ENCODE data around the gene HILPDA.

The HILPDA gene

DNA sequence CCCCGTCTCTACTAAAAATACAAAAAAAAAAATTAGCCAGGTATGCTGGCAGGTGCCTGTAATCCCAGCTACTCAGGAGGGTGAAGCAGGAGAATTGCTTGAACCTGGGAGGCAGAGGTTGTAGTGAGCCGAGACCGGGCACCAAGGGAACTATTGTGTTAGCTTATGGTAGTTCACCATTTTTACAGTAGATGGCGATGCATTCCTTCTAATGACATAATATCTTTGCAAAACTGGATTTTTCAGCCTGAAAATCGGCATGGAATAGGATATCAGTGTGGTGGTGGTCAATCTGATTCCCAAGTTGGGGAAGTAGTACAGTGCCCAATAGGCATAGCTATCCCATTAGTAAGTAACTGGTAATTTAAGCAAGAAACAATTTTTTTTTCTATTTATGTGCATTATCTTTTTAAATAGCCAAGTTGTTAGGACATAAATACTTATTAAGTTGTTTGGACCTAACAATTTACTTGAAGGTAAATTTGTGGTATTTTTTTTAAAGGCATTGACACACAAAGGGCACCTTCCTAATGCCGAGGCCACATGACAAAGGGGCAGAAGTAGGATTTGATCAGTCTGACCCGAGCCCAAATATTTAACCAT lies 28.3 kb upstream of the HILPDA start:
- no peak overlapping the region for H3K4me3 ChIP-seq
- no peak overlapping the region for H3K27ac ChIP-seq

DNA sequence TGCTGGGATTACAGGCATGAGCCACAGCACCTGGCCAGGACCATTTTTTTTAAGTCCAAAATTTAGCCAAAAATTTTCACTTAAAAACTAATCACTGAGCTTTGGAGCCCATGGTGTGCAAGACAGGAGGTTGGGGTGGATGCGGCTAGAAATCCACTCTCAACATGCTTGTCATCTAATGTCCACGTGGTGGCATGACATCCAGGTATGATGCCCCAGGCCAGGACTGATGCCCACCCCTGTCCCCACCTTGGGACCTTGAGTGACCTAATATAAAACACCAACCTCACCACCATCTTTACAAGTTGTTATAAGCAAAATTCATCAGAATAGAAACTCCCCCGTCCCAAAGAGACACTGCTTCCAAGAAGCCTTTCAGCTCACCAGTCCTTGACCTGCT lies 25.5 kb upstream of the HILPDA start:
- Histone ChIP-seq H3K27ac (no peak overlapping the region), H3K4me3 (no peak overlapping the region)

DNA sequence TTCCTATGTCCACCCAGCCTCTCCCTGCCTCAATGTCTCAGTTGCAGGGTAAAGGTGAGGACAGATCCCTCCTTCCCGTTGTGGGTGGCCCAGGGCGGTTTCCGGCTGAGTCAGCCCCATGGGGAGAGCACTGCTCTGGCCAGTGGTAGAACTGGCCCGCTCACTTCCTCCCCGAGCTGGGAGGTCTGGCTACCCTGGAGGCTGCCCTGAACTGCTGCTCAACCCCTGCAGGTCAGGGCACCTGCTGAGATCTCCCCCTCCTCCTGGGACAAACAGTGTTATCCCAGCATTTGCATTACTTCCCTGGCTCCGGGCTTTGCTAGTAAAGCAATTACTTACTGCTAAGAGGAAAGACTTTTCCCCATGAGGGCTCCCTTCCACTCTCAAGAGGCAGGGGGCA lies 24.5 kb upstream of the HILPDA start:
- Histone ChIP-seq H3K27ac (peak overlapping the region in 2 of 21 experiments; percentile 5 to 14), H3K4me3 (no peak overlapping the region)

DNA sequence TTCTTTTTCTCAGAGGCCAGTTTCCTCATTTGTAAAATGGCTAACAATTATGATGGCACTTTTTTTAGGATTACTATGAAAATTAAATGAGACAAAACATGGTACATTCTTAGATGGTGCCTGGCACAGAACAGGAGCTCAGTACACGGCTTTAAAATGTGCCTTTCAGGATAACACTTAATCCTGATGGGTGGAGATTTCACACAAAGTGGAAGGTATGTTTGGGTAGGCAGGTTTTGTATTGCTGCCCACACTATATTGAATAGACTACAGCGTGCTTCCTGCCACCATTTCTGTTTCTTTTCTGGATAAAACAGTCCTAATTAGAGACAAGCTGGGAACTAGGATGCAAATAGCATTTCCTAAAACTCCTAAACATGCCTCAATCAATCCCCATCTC lies 23.9 kb upstream of the HILPDA start:
- no peak overlapping the region for H3K27ac ChIP-seq
- no peak overlapping the region for H3K4me3 ChIP-seq

DNA sequence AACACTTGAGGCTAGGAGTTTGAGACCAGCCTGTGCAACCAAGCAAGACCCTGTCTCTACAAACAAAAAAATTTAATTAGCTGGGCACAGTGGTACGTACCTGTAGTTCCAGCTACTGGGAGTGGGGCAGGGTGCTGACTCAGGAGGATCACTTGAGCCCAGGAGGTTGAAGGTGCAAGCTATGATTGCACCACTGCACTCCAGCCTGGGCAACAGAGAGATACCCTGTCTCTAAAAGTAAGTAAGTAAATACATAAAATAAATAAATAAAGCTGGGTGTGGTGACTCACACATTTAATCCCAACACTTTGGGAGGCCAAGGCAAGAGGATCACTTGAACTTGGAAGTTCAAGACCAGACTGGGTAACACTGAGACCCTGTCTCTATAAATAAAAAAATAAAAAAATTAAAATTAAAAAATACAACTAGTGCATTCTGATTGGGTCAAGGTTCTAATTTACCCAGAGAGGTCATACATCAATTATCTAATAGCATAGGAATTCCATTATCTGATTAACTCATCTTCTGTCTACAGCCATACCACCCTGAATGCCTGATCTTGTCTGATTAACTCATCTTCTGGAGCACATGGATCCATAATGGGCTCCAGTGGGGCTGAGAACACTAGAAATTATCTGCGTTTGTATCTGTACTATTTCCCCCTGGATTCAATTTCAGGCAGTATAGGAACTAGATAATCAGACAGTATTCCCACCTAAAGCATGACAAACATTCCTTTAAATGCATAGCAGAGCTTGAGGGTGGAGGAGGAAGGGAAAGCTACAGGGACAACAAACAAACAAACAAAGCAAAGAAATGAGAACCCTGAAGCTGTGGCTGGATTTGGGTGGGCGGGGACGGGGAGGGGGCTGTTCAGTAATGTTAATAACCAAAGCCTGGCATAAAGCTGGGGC lies 21.0 kb upstream of the HILPDA start:
- H3K4me3 ChIP-seq: no peak overlapping the region
- H3K27ac ChIP-seq: peak overlapping the region in 3 of 21 experiments; percentile 2 to 61 (median 14)

DNA sequence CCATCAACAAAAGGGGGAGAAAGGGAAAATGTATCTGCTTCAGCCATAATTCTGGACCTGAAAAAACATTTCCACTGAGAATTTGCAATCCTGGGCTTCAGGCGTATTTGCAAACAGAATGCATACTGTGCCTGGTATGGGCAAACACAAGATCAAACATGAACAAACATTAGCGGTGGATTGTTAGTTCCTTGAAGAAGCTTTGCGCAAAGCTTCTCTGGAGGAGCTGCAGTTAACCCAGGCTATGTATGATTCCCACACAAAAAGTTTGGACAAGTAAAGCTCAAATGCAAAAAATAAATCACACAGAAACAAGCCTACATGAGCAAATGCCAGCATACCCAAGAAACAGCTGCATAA lies 20.4 kb upstream of the HILPDA start:
- Histone ChIP-seq H3K4me3 (no peak overlapping the region), H3K27ac (peak overlapping the region in 4 of 21 experiments; percentile 2 to 61 (median 20))

DNA sequence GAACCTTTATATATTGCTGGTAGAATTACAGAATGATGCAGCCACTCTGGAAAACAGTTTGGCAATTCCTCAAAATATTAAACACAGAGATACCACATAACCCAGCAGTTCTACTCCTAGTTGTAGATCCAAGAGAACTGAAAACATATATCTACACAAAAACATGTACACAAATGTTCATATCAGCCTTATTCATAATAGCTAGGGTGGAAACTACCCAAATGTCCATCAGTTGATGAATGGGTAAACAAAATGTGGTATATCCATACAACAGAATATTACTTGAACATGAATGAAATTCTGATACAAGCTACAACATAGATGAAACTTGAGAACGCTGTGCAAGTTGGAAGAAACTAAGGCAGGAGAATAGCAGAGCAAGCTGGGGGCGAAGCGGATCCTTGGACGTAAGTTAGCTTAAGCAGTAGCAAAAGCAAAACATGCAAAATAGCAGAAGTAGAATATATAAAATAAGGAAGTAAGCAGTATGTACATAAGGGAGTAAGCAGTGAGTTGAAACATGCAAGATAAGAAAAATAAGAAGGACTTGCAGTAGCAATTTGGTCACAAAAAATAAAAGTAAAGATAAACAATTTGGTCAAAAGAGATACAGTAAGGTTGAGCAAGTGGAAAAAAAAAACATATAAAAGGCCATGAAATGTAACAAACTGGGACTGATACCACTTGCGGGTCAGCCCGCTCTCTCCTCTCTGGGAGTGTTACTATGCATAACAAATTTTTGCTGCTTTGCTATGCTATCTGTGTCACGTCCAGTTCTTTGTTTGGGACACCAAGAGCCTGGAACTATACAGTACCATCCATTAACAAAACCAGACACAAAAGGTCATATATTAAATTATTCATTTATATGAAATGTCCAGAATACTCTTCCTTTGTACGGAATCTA lies 18.0 kb upstream of the HILPDA start:
- Histone ChIP-seq H3K27ac (peak overlapping the region in 3 of 21 experiments; percentile 39 to 67 (median 54)), H3K4me3 (no peak overlapping the region)

DNA sequence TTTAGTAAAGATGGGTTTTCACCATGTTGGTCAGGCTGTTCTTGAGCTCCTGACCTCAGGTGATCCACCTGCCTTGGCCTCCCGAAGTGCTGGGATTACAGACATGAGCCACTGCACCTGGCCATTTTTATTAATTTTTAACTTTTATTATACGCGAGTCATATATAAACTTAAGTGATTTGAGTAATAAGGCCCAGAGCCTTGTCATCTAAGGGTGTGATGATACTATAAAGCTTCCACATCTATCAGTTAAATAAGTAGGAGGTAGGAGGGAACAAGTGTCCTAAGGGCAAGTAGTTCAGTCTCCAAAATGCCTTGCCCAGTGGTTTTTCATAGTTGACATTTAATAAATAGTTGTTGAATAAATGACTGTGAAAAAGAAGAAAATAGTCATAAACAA lies 13.3 kb upstream of the HILPDA start:
- Histone ChIP-seq H3K4me3 (no peak overlapping the region), H3K27ac (no peak overlapping the region)

DNA sequence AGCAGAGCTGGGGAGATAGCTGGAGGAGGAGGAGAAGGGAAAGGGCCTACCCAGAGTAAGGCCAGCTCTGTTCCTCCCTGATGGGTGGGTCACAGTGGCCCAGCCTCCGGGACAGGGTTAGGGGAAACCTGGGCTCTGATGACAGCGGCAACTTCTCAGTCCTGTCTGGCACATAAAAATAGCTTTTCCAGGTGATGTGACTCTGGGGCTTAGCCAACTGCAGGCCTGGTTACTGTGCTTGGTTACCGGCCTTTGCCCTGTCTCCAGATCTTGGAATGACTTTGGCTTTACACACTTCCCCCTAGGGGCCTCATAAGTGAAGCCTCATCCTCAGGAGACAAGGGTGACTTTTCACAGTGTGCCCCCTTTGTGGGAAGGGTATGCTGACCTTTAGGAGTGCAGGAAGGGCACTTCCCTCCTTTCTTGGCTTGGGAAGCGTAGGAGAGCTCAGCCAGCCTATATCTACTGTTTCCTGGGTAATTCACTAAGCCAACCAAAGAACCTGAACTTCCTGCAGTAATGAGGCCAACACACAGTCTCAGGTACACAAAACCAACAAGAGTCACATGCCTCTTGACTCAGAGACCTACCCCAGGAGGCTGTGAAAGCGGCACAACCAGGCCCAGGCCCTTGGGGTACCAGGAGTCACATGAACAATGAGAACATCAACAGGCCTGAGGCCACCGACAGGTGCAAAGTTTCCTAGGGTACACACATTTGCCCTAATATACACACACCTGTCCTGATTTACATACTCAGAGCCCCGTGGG lies 11.7 kb upstream of the HILPDA start:
- peak overlapping the region in 7 of 21 experiments; percentile 2 to 45 (median 29) for H3K27ac ChIP-seq
- H3K4me3 ChIP-seq: no peak overlapping the region

DNA sequence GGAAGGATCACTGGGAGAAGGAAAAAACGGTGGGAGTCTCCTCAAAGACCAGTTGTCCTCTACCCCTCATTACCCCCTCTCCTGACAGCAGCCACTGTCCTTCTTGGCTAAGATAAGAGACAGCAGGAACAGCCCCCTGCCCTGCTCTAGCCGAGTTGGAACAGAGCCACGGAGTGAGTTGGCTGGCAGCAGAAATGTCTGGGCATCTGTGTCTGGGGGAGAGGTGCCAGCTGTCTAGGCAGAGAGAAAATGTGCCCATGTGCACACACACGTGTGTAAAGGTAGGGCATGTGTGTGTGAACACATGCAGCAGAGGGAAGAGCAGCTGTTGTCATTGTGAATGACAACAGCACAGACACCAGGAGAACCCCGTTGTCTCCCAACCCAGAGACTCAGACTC lies 9.4 kb upstream of the HILPDA start:
- H3K4me3 ChIP-seq: no peak overlapping the region
- no peak overlapping the region for H3K27ac ChIP-seq

DNA sequence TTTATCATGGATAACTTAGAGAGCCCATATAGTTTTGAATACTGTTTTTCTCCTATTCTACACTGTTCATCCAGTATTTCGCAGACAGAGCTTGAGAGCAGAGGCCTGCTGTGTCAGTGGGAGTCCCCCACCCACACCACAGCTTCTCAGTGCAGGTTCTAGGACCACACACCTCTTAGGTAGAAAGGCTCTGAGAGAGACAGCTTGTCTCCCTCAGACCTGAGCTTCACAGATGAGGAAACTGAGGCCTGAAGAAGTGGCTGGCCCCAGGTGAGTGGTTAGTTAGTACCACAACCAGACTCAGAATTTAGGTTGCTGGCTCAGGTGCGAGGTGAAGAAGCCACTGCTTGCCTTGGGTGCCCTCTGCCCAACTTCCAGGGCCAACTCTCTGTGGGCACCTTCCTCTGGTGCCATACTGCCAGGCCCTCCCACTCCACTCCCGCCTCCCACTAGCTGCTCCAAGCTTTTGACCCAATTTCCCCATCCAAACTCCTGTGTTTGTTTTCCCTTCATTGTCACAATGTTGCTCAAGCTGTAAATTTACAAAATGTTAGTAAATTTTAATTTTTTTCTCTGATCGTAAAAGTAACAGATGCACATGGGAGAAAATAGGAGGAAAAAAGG lies 7.6 kb upstream of the HILPDA start:
- peak overlapping the region in 1 of 21 experiments; percentile 13 for H3K27ac ChIP-seq
- no peak overlapping the region for H3K4me3 ChIP-seq

DNA sequence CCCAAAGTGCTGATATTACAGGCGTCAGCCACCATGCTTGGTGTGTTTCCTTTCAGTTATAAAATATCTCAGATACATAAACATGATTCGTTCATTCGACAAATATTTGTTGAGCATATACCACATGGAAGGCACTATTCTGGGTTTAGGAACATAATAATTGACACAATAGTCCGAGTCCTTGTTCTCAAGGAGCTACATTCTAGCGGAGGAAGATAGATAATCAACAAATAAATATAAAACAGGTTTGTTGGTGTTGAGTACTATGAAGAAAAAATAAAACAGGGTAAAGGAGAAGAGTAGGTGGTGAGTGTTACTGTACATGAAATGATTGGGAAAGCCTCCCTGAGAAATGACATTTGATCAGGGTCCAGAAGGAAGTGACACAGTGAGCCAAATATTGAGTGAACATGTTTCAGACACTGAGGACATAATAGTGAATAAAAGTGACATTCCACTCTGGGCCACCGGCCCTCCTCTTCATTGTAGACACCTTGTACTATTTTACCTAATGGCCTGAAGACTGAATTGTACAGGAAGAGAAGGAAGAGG lies 6.9 kb upstream of the HILPDA start:
- H3K4me3 ChIP-seq: no peak overlapping the region
- peak overlapping the region in 2 of 21 experiments; percentile 13 to 17 for H3K27ac ChIP-seq

DNA sequence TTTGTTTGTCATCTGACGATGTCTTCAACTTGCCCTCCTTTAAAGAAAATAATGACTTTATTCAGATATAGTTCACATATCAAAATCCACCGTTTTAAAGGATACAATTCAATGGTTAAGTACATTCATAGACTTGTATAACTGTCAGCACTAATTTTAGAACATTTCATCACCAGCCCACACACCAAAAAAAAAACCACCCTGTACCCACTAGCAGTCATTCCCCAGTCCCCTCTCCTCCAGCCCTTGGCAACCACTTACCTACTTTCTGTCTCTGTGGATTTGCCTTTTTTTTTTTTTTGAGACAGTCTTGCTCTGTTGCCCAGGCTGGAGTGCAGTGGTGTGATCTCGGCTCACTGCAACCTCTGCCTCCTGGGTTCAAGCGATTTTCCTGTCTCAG lies 5.3 kb upstream of the HILPDA start:
- peak overlapping the region in 1 of 21 experiments; percentile 17 for H3K27ac ChIP-seq
- no peak overlapping the region for H3K4me3 ChIP-seq

DNA sequence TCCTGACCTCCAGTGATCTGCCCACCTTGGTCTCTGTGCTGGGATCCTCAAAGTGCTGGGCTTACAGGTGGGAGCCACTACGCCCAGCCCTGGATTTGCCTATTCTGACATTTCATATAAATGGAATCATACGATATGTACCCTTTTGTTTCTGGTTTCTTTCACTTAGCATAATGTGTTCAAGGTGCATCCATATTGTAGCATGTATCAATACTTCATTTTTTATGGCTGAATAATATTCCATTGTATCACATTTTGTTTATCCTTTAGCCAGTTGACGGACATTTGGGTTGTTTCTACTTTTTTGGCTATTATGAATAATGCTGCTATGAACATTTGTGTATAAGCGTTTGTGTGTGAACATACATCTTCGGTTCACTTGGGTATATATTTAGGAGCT lies 4.8 kb upstream of the HILPDA start:
- no peak overlapping the region for H3K4me3 ChIP-seq
- H3K27ac ChIP-seq: no peak overlapping the region

DNA sequence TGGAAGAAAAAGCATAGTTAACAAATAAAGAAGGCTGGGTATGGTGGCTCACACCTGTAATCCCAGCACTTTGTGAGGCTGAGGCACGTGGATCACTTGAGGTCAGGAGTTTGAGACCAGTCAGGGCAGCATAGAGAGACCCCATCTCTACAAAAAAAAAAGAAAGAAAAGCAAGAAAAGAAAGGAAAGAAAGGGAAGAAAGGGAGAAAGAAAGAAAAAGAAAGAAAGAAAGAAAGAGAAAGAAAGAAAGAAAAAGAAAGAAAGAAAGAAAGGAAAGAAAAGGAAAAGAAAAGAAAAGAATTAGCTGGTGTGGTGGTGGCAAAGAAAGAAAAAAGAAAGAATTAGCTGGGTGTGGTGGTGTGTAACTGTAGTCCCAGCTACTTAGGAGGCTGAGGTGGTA lies 3.1 kb upstream of the HILPDA start:
- Histone ChIP-seq H3K4me3 (no peak overlapping the region), H3K27ac (no peak overlapping the region)

DNA sequence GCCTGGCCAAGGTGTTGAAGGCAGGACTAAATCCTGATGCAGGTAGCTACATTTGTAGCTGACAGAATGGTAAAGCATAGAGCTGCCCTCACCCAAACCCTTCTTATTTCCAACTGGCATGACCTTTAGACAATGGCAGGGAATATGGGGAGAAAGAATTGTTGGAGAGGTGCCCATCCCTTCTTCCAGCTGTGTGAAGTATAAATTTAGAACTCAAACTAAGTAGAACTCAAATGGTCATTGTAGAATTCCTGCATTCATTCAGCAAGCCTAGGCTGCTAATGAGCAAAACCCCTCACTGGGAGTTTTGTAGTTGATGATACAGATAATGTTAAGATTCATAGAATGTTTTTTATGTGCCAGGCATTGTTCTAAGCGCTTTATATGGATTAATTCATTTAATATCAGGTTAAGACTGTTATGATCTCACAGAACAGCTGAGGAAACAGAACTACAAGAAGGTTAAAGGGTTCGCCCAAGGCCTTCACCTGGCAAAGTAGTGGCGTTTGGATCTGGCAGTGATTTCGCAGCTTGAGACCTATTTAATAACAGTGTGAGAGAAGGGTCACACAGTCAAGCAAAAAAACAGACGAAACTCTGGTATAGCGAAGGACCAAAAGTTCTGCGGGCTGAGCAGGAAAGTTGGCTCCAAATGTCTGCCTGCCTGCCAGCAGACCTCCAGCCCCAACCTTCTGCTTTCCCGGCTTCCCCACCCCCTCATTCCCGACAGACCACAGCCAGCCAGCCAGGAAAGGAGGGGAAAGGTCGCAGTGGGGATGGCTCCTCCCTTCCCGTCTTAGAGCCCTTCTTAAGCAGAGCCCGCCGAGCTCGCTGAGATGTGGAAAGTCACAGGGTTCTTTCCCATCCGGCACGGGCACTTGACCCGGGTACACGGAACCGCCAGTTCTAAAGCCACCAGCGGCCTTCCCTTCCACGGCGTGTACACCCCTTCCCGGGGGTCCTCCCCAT lies 1.6 kb upstream of the HILPDA start:
- peak overlapping the region; percentile 57 to 92 (median 86) for H3K27ac ChIP-seq
- H3K4me3 ChIP-seq: no peak overlapping the region

DNA sequence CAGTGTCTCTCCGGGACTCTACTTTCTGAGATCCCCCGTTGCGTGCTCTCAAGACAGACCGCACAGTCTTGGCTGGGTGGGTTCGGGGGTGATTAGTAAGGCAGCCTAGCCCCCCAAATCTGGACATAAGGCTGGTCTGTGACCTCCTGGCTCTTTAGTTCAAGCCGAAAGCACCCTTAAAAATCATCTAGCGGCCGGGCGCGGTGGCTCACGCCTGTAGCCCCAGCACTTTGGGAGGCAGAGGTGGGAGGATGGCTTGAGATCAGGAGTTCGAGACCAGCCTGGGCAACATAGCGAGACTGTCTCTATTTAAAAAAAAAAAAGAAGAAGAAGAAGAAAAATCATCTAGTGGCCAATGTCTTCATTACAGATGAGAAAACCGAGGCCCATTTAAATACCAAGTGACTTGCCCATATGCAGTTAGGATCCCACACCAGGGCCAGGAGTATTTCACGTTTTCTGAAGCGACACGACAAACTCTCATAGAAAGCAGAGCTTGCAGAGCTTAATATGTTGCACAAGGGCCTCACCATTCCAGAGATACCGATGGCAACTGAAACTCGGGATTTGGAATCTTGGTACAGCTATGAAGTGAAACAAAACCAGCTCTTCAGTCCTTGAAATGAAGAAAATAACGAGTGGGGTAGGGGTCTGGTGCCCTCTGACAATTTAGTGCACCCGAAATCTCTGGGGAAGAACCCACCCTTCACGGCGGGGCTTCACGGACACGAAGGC lies 703 bp upstream of the HILPDA start:
- H3K4me3 ChIP-seq: peak overlapping the region; percentile 62 to 94 (median 85)
- H3K27ac ChIP-seq: peak overlapping the region; percentile 57 to 92 (median 86)

Data from skin epidermis (tissue), 12 donors.